Activated T-cell treated with anti-CD3 and anti-CD28 coated beads, Interleukin-2, amount 50 U/mL, for 72 hours (primary cell): ENCODE data around the gene YEATS2. TPM values are rescaled to one million over a fixed set of nuclear protein-coding genes. Genes with fewer than 3 reads are reported as not detected.
A peak's percentile ranks its signal among the peaks of the same experiment; 100 is the strongest.

Experiments
- ATAC-seq, 2 donors: fragments of 150-1000 bp; cut with Tn5 transposase; replicated peaks in 1 of 2; 2 replicates each; pipeline ENCODE4 v1.10.0; 2021; ENCODE audit warnings: moderate library complexity in 2 of 2, mild to moderate bottlenecking in 1 of 2
- DNase-seq, 2 donors: peaks; one replicate each; pipeline ENCODE4 v3.0.0; 2021 to 2022; ENCODE audit warnings: mixed read lengths in 1 of 2
- H3K27ac Mint-ChIP-seq: one replicate; pipeline ENCODE4 v1.8.0; 2022; ENCODE audit warnings: mild to moderate bottlenecking, moderate library complexity, mixed read lengths
- H3K27me3 Mint-ChIP-seq: one replicate; pipeline ENCODE4 v1.8.0; 2022; ENCODE audit warnings: low read depth, mixed read lengths
- H3K36me3 Mint-ChIP-seq, 2 donors: one replicate each; pipeline ENCODE4 v1.8.0; 2022; ENCODE audit warnings: mixed read lengths in 2 of 2, mild to moderate bottlenecking in 1 of 2; ENCODE audit not compliant: insufficient read depth in 2 of 2
- H3K4me1 Mint-ChIP-seq: one replicate; pipeline ENCODE4 v1.8.0; 2022; ENCODE audit warnings: low read depth, mixed read lengths
- H3K4me3 Mint-ChIP-seq, 2 donors: one replicate each; pipeline ENCODE4 v1.8.0; 2022; ENCODE audit warnings: mild to moderate bottlenecking in 2 of 2, mixed read lengths in 2 of 2, moderate library complexity in 2 of 2
- H3K9me3 Mint-ChIP-seq, 2 donors: one replicate each; pipeline ENCODE4 v1.8.0; 2022; ENCODE audit warnings: mixed read lengths in 2 of 2
- total RNA-seq, 2 donors: library from RNA; stranded (reverse); gene quantifications; one replicate each; pipeline ENCODE4 v1.2.3, GENCODE V29; 2022

The YEATS2 gene
- total RNA-seq, 2 donors from 2014 or later: 44.6 to 52.2 TPM

DNA sequence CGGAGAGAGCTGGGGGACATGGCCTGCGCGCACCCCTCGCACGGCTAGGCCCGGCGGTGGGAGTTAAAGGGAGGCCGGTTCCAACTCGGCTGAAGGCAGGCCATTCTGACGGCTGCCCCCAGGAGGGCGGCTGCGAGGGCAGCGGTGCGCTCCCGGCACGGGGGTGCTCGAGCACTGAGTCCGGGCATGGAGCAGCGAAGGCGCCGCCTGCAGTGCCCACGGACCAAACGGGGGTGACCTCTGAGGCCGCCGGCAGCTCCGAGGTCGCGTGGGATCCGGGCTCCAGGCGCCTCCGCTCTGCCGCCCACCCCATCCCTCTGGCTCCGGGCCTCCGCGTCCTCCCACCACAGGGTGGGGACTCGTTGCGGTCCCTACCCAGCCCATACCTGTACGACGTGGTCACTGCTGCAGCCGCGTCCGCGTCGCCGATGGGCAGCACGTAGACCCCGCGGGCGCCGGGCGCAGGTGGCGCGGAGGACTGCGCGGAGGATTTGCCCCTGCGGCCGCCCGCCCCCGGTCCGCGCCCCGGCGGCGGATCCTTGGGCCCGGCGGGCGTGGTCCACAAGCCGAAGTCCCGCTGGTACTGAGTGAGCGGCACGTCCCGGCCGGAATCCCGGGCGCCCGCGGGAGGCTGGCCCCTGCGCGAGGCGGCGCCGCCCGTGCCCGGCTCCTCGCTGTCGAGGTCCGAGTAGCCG is 127.3 kb downstream of the YEATS2 start:
- H3K4me1 Mint-ChIP-seq: peaks cover 8% of the 10 kb centered on the region
- no peaks in the 10 kb centered on the region for H3K9me3 Mint-ChIP-seq
- no peaks in the 10 kb centered on the region for H3K36me3 Mint-ChIP-seq
- DNase-seq: peak; percentile 47 to 53
- H3K27me3 Mint-ChIP-seq: peaks cover 7% of the 10 kb centered on the region
- H3K27ac Mint-ChIP-seq: no peak overlapping the region
- H3K4me3 Mint-ChIP-seq: peak overlapping the region; percentile 81 to 94
- ATAC-seq: peak; percentile 55 to 66

GRCh38 chr3:183825456-183826161 is 128.0 kb downstream of the YEATS2 start, which contains the start of gene MAP6D1:
Gene MAP6D1, minus strand, starts transcription at chr3:183825577. Its CDS starts 30 bp downstream, at chr3:183825547.
- Mint-ChIP-seq H3K27me3 (peaks cover 7% of the 10 kb centered on the region), H3K9me3 (no peaks in the 10 kb centered on the region), H3K36me3 (no peaks in the 10 kb centered on the region), H3K4me3 (peak within 1 kb of the TSS; percentile 81 to 94), H3K4me1 (peaks cover 8% of the 10 kb centered on the region), H3K27ac (peak within 1 kb of the TSS; percentile 76)
- DNase-seq (peak; percentile 55 to 58), ATAC-seq (peak; percentile 70 to 73)

GRCh38 chr3:183826448-183827250 is 129.1 kb downstream of the YEATS2 start:
- no peaks in the 10 kb centered on the region for H3K9me3 Mint-ChIP-seq
- no peaks in the 10 kb centered on the region for H3K36me3 Mint-ChIP-seq
- H3K4me1 Mint-ChIP-seq: peaks cover 8% of the 10 kb centered on the region
- H3K27ac Mint-ChIP-seq: peak overlapping the region; percentile 30
- no peak for ATAC-seq
- H3K4me3 Mint-ChIP-seq: peak overlapping the region; percentile 56 to 61
- DNase-seq: no peak
- H3K27me3 Mint-ChIP-seq: peaks cover 7% of the 10 kb centered on the region

- ATAC-seq (no peak), DNase-seq (no peak)
- Mint-ChIP-seq H3K9me3 (no peaks in the 10 kb centered on the region), H3K27me3 (peaks cover 7% of the 10 kb centered on the region), H3K27ac (no peak overlapping the region), H3K4me1 (peaks cover 8% of the 10 kb centered on the region), H3K36me3 (no peaks in the 10 kb centered on the region), H3K4me3 (no peak overlapping the region)
Measured at GRCh38 chr3:183827809-183828537, 130.4 kb downstream of the YEATS2 start.

GRCh38 chr3:183828538-183828870 is 130.9 kb downstream of the YEATS2 start:
- Mint-ChIP-seq H3K36me3 (no peaks in the 10 kb centered on the region), H3K27ac (no peak overlapping the region), H3K9me3 (no peaks in the 10 kb centered on the region), H3K4me3 (no peak overlapping the region), H3K4me1 (peaks cover 8% of the 10 kb centered on the region), H3K27me3 (peaks cover 7% of the 10 kb centered on the region)
- DNase-seq: no peak
- ATAC-seq: no peak

GRCh38 chr3:183829466-183829865 is 131.9 kb downstream of the YEATS2 start:
- Mint-ChIP-seq H3K4me1 (peaks cover 1% of the 10 kb centered on the region), H3K27ac (no peak overlapping the region), H3K27me3 (no peaks in the 10 kb centered on the region), H3K4me3 (no peak overlapping the region), H3K9me3 (no peaks in the 10 kb centered on the region), H3K36me3 (peaks cover 0 to 3% of the 10 kb centered on the region in 2 donors)
- ATAC-seq: no peak
- no peak for DNase-seq

- DNase-seq: no peak
- no peaks in the 10 kb centered on the region for H3K27me3 Mint-ChIP-seq
- H3K4me3 Mint-ChIP-seq: no peak overlapping the region
- peaks cover 0 to 3% of the 10 kb centered on the region in 2 donors for H3K36me3 Mint-ChIP-seq
- ATAC-seq: no peak
- no peaks in the 10 kb centered on the region for H3K4me1 Mint-ChIP-seq
- H3K27ac Mint-ChIP-seq: no peak overlapping the region
- no peaks in the 10 kb centered on the region for H3K9me3 Mint-ChIP-seq
Measured at GRCh38 chr3:183830187-183830586, 132.6 kb downstream of the YEATS2 start.

- H3K36me3 Mint-ChIP-seq: peaks cover 0 to 5% of the 10 kb centered on the region in 2 donors
- no peak for ATAC-seq
- H3K9me3 Mint-ChIP-seq: no peaks in the 10 kb centered on the region
- no peaks in the 10 kb centered on the region for H3K27me3 Mint-ChIP-seq
- no peak for DNase-seq
- H3K4me3 Mint-ChIP-seq: no peak overlapping the region
- H3K27ac Mint-ChIP-seq: no peak overlapping the region
- no peaks in the 10 kb centered on the region for H3K4me1 Mint-ChIP-seq
Measured at GRCh38 chr3:183833516-183833915, 135.9 kb downstream of the YEATS2 start.

- H3K4me3 Mint-ChIP-seq: no peak overlapping the region
- ATAC-seq: peak; percentile 51 to 86
- no peaks in the 10 kb centered on the region for H3K27me3 Mint-ChIP-seq
- no peaks in the 10 kb centered on the region for H3K4me1 Mint-ChIP-seq
- no peaks in the 10 kb centered on the region for H3K9me3 Mint-ChIP-seq
- peaks cover 3 to 12% of the 10 kb centered on the region in 2 donors for H3K36me3 Mint-ChIP-seq
- H3K27ac Mint-ChIP-seq: no peak overlapping the region
- DNase-seq: no peak
Measured at GRCh38 chr3:183837390-183837789, 139.8 kb downstream of the YEATS2 start.

DNA sequence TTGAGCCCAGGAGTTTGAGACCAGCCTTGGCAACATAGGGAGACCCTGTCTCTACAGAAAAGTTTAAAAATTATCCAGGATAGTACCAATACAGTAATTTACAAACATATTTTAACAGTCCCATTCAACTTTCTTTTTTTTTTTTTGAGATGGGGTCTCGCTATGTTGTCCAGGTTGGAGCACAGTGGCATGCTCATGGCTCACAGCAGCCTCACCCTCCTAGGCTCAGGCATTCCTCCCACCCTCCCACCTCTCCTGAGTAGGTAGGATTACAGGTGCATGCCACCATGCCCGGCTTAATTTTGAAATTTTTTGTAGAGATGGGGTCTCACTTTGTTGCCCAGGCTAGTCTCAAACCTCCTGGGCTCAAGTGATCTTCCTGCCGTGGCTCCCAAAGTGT is 140.3 kb downstream of the YEATS2 start:
- no peaks in the 10 kb centered on the region for H3K27me3 Mint-ChIP-seq
- ATAC-seq (no peak), DNase-seq (no peak)
- no peaks in the 10 kb centered on the region for H3K4me1 Mint-ChIP-seq
- H3K27ac Mint-ChIP-seq: no peak overlapping the region
- H3K4me3 Mint-ChIP-seq: no peak overlapping the region
- peaks cover 3 to 12% of the 10 kb centered on the region in 2 donors for H3K36me3 Mint-ChIP-seq
- H3K9me3 Mint-ChIP-seq: no peaks in the 10 kb centered on the region

DNA sequence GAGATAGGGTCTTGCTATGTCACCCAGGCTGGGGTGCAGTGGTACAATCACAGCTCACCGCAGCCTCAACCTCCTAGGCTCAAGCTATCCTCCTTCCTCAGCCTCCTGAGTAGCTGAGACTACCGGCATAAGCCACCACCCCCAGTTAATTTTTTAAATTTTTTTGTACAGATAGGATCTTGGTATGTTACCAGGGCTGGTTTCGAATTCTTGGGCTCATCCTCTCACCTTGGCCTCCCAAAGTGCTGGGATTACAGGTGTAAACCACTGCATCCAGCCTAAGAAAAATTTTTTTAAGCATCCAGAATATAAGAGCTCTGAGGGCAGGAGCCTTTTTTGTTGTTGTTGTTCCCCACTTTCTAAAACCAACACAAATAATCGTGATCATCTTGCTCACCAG is 142.2 kb downstream of the YEATS2 start:
- H3K4me3 Mint-ChIP-seq: no peak overlapping the region
- H3K36me3 Mint-ChIP-seq: peaks cover 3 to 10% of the 10 kb centered on the region in 2 donors
- DNase-seq: no peak
- H3K9me3 Mint-ChIP-seq: no peaks in the 10 kb centered on the region
- no peak for ATAC-seq
- peaks cover 6% of the 10 kb centered on the region for H3K4me1 Mint-ChIP-seq
- H3K27ac Mint-ChIP-seq: no peak overlapping the region
- H3K27me3 Mint-ChIP-seq: no peaks in the 10 kb centered on the region

- Mint-ChIP-seq H3K27ac (peak overlapping the region; percentile 13), H3K36me3 (peaks cover 3 to 14% of the 10 kb centered on the region in 2 donors), H3K4me3 (no peak overlapping the region), H3K4me1 (peaks cover 19% of the 10 kb centered on the region), H3K9me3 (no peaks in the 10 kb centered on the region), H3K27me3 (no peaks in the 10 kb centered on the region)
- ATAC-seq: no peak
- DNase-seq: no peak
Measured at GRCh38 chr3:183844606-183845005, 147.0 kb downstream of the YEATS2 start.
